ENCODE measurements around the gene MGLL.
"Not testable (repeated sequence)": the region's sequence is repeated elsewhere in the genome, so short reads cannot be mapped to it uniquely, and the experiment has no call there.

Gene MGLL

GRCh38 chr3:127669541-127670228 lies 152.6 kb downstream of the MGLL start:
- DNase-seq = no peak

- no peak for DNase-seq
Observed at GRCh38 chr3:127668906-127669305, 153.4 kb downstream of the MGLL start.

GRCh38 chr3:127667119-127667681 lies 155.1 kb downstream of the MGLL start:
- DNase-seq = peak; percentile 73

- DNase-seq = no peak
Observed at GRCh38 chr3:127666676-127667075, 155.6 kb downstream of the MGLL start.

GRCh38 chr3:127665586-127665985 lies 156.7 kb downstream of the MGLL start:
- no peak for DNase-seq

- DNase-seq = no peak
Observed at GRCh38 chr3:127665165-127665564, 157.2 kb downstream of the MGLL start.

- DNase-seq = peak; percentile 14
Observed at GRCh38 chr3:127663151-127663550, 159.2 kb downstream of the MGLL start.

- no peak for DNase-seq
Observed at GRCh38 chr3:127662001-127662469, 160.3 kb downstream of the MGLL start.

GRCh38 chr3:127661600-127661999 lies 160.7 kb downstream of the MGLL start:
- no peak for DNase-seq

- DNase-seq = no peak
Observed at GRCh38 chr3:127660621-127661251, 161.6 kb downstream of the MGLL start.

GRCh38 chr3:127658234-127658633 lies 164.1 kb downstream of the MGLL start:
- DNase-seq = no peak

- DNase-seq = no peak
Observed at GRCh38 chr3:127656906-127657305, 165.4 kb downstream of the MGLL start.

GRCh38 chr3:127655641-127656040 lies 166.7 kb downstream of the MGLL start:
- no peak for DNase-seq

- DNase-seq = not testable (repeated sequence)
Observed at GRCh38 chr3:127654993-127655392, 167.3 kb downstream of the MGLL start.

GRCh38 chr3:127654374-127654773 lies 167.9 kb downstream of the MGLL start:
- DNase-seq = no peak

- peak; percentile 70 for DNase-seq
Observed at GRCh38 chr3:127652246-127652995, 169.9 kb downstream of the MGLL start.

GRCh38 chr3:127651516-127652172 lies 170.7 kb downstream of the MGLL start:
- DNase-seq = no peak

- no peak for DNase-seq
Observed at GRCh38 chr3:127650236-127650635, 172.1 kb downstream of the MGLL start.

- DNase-seq = no peak
Observed at GRCh38 chr3:127647845-127648204, 174.5 kb downstream of the MGLL start.

- DNase-seq = no peak
Observed at GRCh38 chr3:127647166-127647844, 175.0 kb downstream of the MGLL start.

GRCh38 chr3:127646501-127647046 lies 175.7 kb downstream of the MGLL start:
- peak; percentile 41 for DNase-seq

GRCh38 chr3:127645371-127646015 lies 176.8 kb downstream of the MGLL start:
- DNase-seq = no peak

All from NCI-H1694 treated with DMSO at 0.1 percent for 48 hours (cell line).